BLaER1 treated with 17β-estradiol and CSF1 and Interleukin-3, amounts not matched to agents 10 nM and 100 nM (cell line): ENCODE measurements around the gene KAZN.

ENCODE experiments used
- H3K27ac ChIP-seq, 11 experiments: shearing (Covaris generic); formaldehyde crosslinking; 2 replicates each; pipeline ENCODE4 v1.8.1; 2022
- H3K27me3 ChIP-seq, 11 experiments: shearing (Covaris generic); formaldehyde crosslinking; 2 replicates each; pipeline ENCODE4 v1.8.1; 2022
- H3K36me3 ChIP-seq, 11 experiments: shearing (Covaris generic); formaldehyde crosslinking; 2 replicates each; pipeline ENCODE4 v1.8.1; 2022
- H3K4me1 ChIP-seq, 10 experiments: shearing (Covaris generic); formaldehyde crosslinking; 2 replicates each; pipeline ENCODE4 v1.8.1; 2022
- H3K4me2 ChIP-seq, 11 experiments: shearing (Covaris generic); formaldehyde crosslinking; 2 replicates each; pipeline ENCODE4 v1.8.1; 2022
- H3K4me3 ChIP-seq, 10 experiments: shearing (Covaris generic); formaldehyde crosslinking; 2 replicates each; pipeline ENCODE4 v1.8.1; 2022
- H3K9ac ChIP-seq, 11 experiments: shearing (Covaris generic); formaldehyde crosslinking; 2 replicates each; pipeline ENCODE4 v1.8.1; 2022
- H3K9me3 ChIP-seq, 11 experiments: shearing (Covaris generic); formaldehyde crosslinking; replicated peaks in 1 of 11; 2 replicates each; pipeline ENCODE4 v1.8.1; 2022
- H4K20me1 ChIP-seq, 11 experiments: shearing (Covaris generic); formaldehyde crosslinking; 2 replicates each; pipeline ENCODE4 v1.8.1; 2022
- Cebpa-rat ChIP-seq, 11 experiments: shearing (Covaris generic); IDR thresholded peaks; 2 replicates each; pipeline ENCODE4 v1.8.1; 2022

Gene KAZN

DNA sequence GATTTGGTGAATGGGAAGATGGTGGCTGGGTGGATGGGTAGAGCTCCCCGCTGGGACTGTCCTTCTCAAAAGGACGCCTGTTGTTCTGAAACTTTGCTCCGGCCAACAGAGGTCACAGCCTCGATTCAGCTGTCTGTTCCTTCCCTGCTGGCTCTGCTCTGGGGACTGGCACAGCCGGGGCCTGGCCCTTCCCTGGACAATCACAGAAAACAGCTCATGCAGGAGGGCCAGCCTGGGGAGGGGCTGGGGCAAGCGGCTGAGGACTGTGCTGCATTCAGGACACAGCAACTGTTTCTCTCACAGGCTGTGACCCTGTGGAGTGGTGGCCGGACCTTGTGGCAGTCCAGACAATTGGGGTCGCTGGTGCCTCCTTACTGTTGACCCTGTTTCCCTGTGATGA is 444.4 kb downstream of the KAZN start:
- peaks cover 0 to 23% (median 0%) of the 10 kb centered on the region in 11 experiments; a peak in 7 of 22 replicates for H3K36me3 ChIP-seq
- no peak overlapping the region for H3K27ac ChIP-seq
- H3K9ac ChIP-seq = no peak overlapping the region
- no peak overlapping the region for H3K4me2 ChIP-seq
- H3K4me1 ChIP-seq = peaks cover 0 to 20% (median 11%) of the 10 kb centered on the region in 10 experiments; a peak in 16 of 20 replicates
- no peaks in the 10 kb centered on the region for H3K9me3 ChIP-seq
- no peaks in the 10 kb centered on the region for H3K27me3 ChIP-seq
- peaks cover 0 to 23% (median 1%) of the 10 kb centered on the region in 11 experiments; a peak in 7 of 22 replicates for H4K20me1 ChIP-seq
- no peak for TF ChIP-seq Cebpa-rat (IDR thresholded peaks at IDR 0.05)
- H3K4me3 ChIP-seq = no peak overlapping the region

DNA sequence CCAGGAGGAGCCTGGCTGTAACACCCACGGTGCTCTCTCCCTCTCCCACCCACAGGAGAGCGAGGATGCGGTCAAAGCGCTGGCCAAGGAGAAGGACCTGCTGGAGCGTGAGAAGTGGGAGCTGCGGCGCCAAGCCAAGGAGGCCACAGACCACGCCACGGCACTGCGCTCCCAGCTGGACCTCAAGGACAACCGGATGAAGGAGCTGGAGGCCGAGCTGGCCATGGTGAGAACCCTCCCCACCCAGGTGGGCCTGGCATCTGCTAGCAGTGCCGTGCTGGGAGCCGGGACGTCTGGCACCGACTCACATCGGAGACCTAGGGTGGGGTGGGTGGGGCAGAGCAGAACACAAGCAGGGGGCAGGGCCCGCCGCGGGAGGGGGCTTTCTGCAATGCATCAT is 445.4 kb downstream of the KAZN start:
- Histone ChIP-seq H3K4me1 (peaks cover 0 to 25% (median 17%) of the 10 kb centered on the region in 10 experiments; a peak in 16 of 20 replicates), H3K9me3 (peaks cover 0 to 3% (median 0%) of the 10 kb centered on the region in 11 experiments; a peak in 1 of 22 replicates), H3K27me3 (no peaks in the 10 kb centered on the region), H3K27ac (no peak overlapping the region), H3K4me3 (no peak overlapping the region), H3K36me3 (peaks cover 0 to 13% (median 2%) of the 10 kb centered on the region in 11 experiments; a peak in 7 of 22 replicates), H4K20me1 (peaks cover 0 to 25% (median 3%) of the 10 kb centered on the region in 11 experiments; a peak in 7 of 22 replicates), H3K9ac (no peak overlapping the region), H3K4me2 (no peak overlapping the region)
- no peak for TF ChIP-seq Cebpa-rat (IDR thresholded peaks at IDR 0.05)

DNA sequence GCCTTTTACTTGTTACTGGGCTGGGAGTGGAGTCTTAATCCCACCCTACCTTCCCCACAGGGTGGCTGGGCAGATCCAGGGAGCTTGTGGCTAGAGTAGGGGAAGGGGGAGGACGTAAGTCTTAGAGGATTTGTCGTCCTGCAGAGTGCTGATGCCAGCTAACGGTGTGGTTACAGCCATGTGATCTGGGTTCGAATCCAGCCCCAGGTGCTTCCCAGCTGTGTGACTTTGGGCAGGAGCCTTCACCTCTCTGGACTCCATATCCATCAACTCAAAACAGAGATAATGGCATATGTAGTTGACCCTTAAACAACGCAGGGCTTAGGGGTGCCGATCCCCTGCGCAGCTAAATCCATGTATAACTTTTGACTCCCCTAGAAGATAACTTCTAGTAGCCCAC is 446.6 kb downstream of the KAZN start:
- H3K4me2 ChIP-seq = no peak overlapping the region
- H3K27me3 ChIP-seq = no peaks in the 10 kb centered on the region
- peaks cover 0 to 17% (median 6%) of the 10 kb centered on the region in 11 experiments; a peak in 8 of 22 replicates for H3K36me3 ChIP-seq
- H3K4me1 ChIP-seq = peaks cover 0 to 25% (median 17%) of the 10 kb centered on the region in 10 experiments; a peak in 16 of 20 replicates
- H3K9ac ChIP-seq = no peak overlapping the region
- H4K20me1 ChIP-seq = peaks cover 0 to 28% (median 3%) of the 10 kb centered on the region in 11 experiments; a peak in 7 of 22 replicates
- H3K4me3 ChIP-seq = no peak overlapping the region
- H3K27ac ChIP-seq = no peak overlapping the region
- H3K9me3 ChIP-seq = peaks cover 0 to 6% (median 0%) of the 10 kb centered on the region in 11 experiments; a peak in 1 of 22 replicates
- TF ChIP-seq Cebpa-rat (IDR thresholded peaks at IDR 0.05) = no peak

DNA sequence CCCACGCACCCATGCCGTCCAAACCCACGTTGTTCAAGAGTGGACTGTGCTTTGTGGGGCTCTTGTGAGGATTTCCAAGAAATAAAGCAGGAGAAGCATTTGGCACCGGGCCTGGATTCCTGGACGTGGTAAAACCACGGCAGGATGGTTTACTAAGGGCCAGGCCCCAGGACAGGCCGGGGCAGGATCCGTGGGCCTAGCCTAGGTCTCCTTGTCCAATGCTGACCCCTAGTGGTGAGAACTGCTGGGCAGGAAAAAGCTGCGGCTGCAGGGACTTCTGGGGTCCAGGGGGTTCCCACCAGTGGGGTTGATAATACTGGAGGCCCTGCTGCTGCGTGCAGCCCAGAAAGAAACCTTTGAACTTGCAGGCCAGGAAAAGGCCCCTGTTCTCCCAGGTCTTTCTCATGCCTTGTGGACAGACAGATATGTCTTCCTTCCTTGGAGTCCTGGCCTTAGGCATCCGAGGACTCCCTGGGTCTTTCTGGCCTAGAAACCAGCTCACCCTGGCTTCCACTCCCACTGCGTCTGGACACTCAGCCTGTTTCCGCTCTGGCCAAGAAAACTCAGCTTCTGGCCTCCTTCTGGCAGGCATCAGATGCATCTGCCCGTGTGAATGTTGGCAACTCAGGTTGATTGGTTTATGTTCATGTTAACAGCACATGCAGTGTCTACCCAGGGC is 448.1 kb downstream of the KAZN start:
- peak overlapping the region in 1 of 11 experiments; percentile 16; a peak in 1 of 22 replicates for H3K9ac ChIP-seq
- H3K27ac ChIP-seq = no peak overlapping the region
- peaks cover 0 to 25% (median 3%) of the 10 kb centered on the region in 11 experiments; a peak in 6 of 22 replicates for H4K20me1 ChIP-seq
- TF ChIP-seq Cebpa-rat (IDR thresholded peaks at IDR 0.05) = no peak
- H3K36me3 ChIP-seq = peaks cover 0 to 29% (median 8%) of the 10 kb centered on the region in 11 experiments; a peak in 10 of 22 replicates
- no peak overlapping the region for H3K4me3 ChIP-seq
- H3K4me2 ChIP-seq = peak overlapping the region in 7 of 11 experiments; percentile 59 to 78 (median 73); a peak in 12 of 22 replicates
- no peaks in the 10 kb centered on the region for H3K27me3 ChIP-seq
- H3K4me1 ChIP-seq = peaks cover 0 to 19% (median 17%) of the 10 kb centered on the region in 10 experiments; a peak in 16 of 20 replicates
- H3K9me3 ChIP-seq = peaks cover 0 to 21% (median 9%) of the 10 kb centered on the region in 11 experiments; a peak in 14 of 22 replicates

DNA sequence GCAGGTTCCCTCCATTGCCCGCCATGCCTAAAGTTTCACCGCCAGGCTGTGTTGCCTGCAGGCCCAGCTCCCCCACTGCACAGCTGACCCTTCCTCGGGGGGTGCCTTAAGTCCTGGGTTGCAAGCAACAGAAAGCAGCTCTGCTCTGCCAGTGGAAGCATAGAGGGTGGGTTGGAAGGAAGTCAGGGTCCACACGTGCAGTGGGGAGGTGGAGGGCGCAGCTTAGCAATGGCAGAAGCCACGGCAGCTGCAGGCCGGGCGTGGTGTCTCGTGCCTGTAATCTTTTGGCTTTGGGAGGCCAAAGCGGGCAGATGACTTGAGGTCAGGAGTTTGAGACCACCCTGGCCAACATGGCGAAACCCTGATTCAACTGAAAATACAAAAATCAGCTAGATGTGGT is 448.8 kb downstream of the KAZN start:
- H3K4me1 ChIP-seq = peaks cover 0 to 19% (median 17%) of the 10 kb centered on the region in 10 experiments; a peak in 16 of 20 replicates
- peak overlapping the region in 2 of 11 experiments; percentile 16 to 18; a peak in 2 of 22 replicates for H3K9ac ChIP-seq
- peak overlapping the region in 8 of 11 experiments; percentile 54 to 78 (median 68); a peak in 15 of 22 replicates for H3K4me2 ChIP-seq
- TF ChIP-seq Cebpa-rat (IDR thresholded peaks at IDR 0.05) = no peak
- H3K27ac ChIP-seq = no peak overlapping the region
- H3K4me3 ChIP-seq = no peak overlapping the region
- no peaks in the 10 kb centered on the region for H3K27me3 ChIP-seq
- peaks cover 0 to 32% (median 12%) of the 10 kb centered on the region in 11 experiments; a peak in 10 of 22 replicates for H3K36me3 ChIP-seq
- peaks cover 0 to 25% (median 3%) of the 10 kb centered on the region in 11 experiments; a peak in 6 of 22 replicates for H4K20me1 ChIP-seq
- peaks cover 4 to 27% (median 15%) of the 10 kb centered on the region in 11 experiments; a peak in 17 of 22 replicates for H3K9me3 ChIP-seq

DNA sequence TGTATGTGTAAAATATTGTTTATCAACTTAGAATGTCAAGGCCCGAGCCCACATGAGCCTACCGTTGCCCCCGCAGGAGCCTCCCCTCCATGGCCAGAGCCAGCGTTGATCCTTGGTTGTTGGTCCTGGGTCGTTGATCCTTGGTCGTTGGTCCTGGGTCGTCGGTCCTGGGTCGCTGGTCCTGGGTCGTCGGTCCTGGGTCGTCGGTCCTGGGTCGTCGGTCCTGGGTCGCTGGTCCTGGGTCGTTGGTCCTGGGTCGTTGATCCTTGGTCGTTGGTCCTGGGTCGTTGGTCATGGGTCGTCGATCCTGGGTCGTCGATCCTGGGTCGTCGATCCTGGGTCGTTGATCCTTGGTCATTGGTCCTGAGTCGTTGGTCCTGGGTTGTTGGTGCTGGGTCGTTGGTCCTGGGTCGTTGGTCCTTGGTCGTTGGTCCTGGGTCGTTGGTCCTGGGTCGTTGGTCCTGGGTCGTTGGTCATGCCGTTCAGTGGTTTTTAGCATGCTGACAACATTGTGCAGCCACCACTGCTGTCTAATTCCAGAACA is 450.0 kb downstream of the KAZN start:
- Histone ChIP-seq H3K9ac (no peak overlapping the region; a peak in 1 of 22 replicates), H3K9me3 (peaks cover 5 to 32% (median 18%) of the 10 kb centered on the region in 11 experiments; a peak in 17 of 22 replicates), H3K36me3 (peaks cover 0 to 44% (median 15%) of the 10 kb centered on the region in 11 experiments; a peak in 10 of 22 replicates), H3K4me3 (no peak overlapping the region), H3K27me3 (no peaks in the 10 kb centered on the region), H4K20me1 (peaks cover 0 to 22% (median 3%) of the 10 kb centered on the region in 11 experiments; a peak in 6 of 22 replicates), H3K4me1 (peaks cover 0 to 19% (median 17%) of the 10 kb centered on the region in 10 experiments; a peak in 16 of 20 replicates), H3K27ac (no peak overlapping the region), H3K4me2 (peak overlapping the region in 8 of 11 experiments; percentile 54 to 78 (median 68); a peak in 16 of 22 replicates)
- no peak for TF ChIP-seq Cebpa-rat (IDR thresholded peaks at IDR 0.05)

DNA sequence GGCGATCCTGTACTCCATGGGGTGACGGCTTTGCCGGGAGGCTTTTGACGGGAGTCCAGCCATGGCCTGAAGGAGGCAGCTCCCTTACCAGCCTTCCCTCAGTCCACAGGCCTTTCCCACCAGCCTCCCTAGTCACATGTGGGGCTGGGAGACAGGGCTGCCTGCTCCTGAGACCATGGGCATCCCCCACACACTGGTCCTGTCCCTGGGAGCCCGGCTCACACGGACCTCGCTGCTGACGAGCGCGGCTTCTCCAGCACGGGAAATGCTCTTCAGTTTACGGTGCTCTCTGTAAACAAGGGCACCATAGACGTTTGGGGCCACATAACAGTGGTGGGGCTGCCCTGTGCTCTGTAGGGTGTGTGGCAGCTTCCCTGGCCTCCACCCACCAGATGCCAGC is 450.6 kb downstream of the KAZN start:
- TF ChIP-seq Cebpa-rat (IDR thresholded peaks at IDR 0.05) = no peak
- Histone ChIP-seq H3K27ac (no peak overlapping the region), H3K27me3 (no peaks in the 10 kb centered on the region), H3K4me3 (no peak overlapping the region), H3K36me3 (peaks cover 0 to 44% (median 15%) of the 10 kb centered on the region in 11 experiments; a peak in 10 of 22 replicates), H3K9me3 (peaks cover 5 to 32% (median 18%) of the 10 kb centered on the region in 11 experiments; a peak in 17 of 22 replicates), H3K9ac (no peak overlapping the region), H3K4me1 (peaks cover 0 to 19% (median 17%) of the 10 kb centered on the region in 10 experiments; a peak in 16 of 20 replicates), H4K20me1 (peaks cover 0 to 22% (median 3%) of the 10 kb centered on the region in 11 experiments; a peak in 6 of 22 replicates), H3K4me2 (no peak overlapping the region)

DNA sequence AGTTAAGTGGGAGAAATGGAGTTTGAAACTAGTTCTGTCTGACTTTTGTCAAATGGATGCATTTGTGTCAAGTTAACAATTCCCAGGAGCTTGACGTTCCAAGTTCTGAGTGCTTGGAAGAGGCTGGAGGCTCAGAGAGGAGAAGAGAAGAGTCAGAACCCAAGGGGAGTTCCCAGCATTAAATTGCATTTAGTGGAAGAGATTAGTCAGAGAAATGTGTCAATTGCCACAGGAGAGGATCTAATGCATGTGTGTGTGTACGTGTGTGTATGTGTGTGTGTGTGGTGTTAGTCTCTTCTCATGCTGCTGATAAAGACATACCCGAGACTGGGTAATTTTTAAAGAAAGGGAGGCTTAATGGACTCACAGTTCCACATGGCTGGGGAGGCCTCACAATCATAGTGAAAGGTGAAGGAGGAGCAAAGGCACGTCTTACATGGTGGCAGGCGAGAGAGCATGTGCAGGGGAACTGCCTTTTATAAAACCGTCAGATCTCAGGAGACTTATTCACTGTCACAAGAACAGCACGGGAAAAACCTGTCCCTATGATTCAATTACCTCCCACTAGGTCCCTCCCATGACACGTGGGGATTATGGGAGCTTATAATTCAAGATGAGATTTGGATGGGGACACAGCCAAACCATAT is 453.5 kb downstream of the KAZN start:
- H3K4me3 ChIP-seq = no peak overlapping the region
- H3K27ac ChIP-seq = no peak overlapping the region
- H4K20me1 ChIP-seq = peaks cover 0 to 20% (median 3%) of the 10 kb centered on the region in 11 experiments; a peak in 6 of 22 replicates
- peaks cover 0 to 16% (median 14%) of the 10 kb centered on the region in 10 experiments; a peak in 16 of 20 replicates for H3K4me1 ChIP-seq
- H3K9me3 ChIP-seq = peaks cover 5 to 32% (median 18%) of the 10 kb centered on the region in 11 experiments; a peak in 17 of 22 replicates
- TF ChIP-seq Cebpa-rat (IDR thresholded peaks at IDR 0.05) = no peak
- no peak overlapping the region for H3K9ac ChIP-seq
- no peaks in the 10 kb centered on the region for H3K27me3 ChIP-seq
- H3K4me2 ChIP-seq = no peak overlapping the region
- H3K36me3 ChIP-seq = peaks cover 0 to 49% (median 23%) of the 10 kb centered on the region in 11 experiments; a peak in 10 of 22 replicates
